ENCODE measurements around the gene IFI6. TPM values are rescaled to one million over a fixed set of nuclear protein-coding genes. Genes with fewer than 3 reads are reported as not detected.

IFI6 gene
- total RNA-seq, 4 donors from 2014 or later = 120 to 174 (median 150) TPM

DNA sequence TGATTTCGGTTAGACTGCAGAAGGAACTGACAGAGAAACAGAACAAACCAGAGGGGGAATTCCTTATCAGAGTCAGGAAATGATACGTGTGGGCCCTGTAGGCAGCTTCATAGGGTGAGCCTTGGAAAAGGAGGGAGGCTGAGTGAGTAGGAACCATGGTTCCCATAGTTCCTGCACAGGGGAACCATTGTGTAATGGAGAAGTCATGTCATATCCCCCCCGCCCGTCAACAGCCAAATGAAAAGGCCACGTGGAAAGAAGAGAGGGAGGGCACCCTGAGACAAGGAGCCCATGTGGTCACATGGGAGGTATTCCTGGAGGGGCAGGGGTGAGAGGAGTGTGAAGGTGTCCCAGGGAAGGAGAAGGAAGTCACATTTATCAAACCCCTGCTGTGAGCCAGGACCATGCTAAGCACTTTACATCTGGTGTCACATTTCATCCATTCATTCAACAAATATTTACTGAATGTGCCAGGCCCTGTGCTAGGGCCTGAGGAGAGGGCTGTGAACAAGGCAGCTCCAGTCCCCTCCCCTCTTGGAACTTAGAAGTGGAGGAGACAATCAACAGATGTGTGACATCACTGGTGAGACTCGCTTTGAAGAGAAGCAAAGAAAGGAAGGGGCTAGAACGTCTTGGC is 21.3 kb downstream of the IFI6 start:
- Histone ChIP-seq H3K27me3 (no peaks in the 10 kb centered on the region), H3K36me3 (no peaks in the 10 kb centered on the region), H3K9me3 (no peaks in the 10 kb centered on the region), H3K27ac (no peak overlapping the region), H3K4me3 (replicated peaks in 1 of 3) (no peak overlapping the region), H3K4me1 (peaks cover 0 to 4% of the 10 kb centered on the region in 2 donors)
- TF ChIP-seq POLR2A (IDR thresholded peaks at IDR 0.05) = no peak
- TF ChIP-seq, protein P1, sequence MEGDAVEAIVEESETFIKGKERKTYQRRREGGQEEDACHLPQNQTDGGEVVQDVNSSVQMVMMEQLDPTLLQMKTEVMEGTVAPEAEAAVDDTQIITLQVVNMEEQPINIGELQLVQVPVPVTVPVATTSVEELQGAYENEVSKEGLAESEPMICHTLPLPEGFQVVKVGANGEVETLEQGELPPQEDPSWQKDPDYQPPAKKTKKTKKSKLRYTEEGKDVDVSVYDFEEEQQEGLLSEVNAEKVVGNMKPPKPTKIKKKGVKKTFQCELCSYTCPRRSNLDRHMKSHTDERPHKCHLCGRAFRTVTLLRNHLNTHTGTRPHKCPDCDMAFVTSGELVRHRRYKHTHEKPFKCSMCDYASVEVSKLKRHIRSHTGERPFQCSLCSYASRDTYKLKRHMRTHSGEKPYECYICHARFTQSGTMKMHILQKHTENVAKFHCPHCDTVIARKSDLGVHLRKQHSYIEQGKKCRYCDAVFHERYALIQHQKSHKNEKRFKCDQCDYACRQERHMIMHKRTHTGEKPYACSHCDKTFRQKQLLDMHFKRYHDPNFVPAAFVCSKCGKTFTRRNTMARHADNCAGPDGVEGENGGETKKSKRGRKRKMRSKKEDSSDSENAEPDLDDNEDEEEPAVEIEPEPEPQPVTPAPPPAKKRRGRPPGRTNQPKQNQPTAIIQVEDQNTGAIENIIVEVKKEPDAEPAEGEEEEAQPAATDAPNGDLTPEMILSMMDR (IDR thresholded peaks at IDR 0.05) = no peak
- WGBS, 2 donors = 57 to 62% methylated on average over 7 of the region's 7 CpGs
- no peak for DNase-seq
- intact Hi-C loops (cut with DNase I) = no loop called here

DNA sequence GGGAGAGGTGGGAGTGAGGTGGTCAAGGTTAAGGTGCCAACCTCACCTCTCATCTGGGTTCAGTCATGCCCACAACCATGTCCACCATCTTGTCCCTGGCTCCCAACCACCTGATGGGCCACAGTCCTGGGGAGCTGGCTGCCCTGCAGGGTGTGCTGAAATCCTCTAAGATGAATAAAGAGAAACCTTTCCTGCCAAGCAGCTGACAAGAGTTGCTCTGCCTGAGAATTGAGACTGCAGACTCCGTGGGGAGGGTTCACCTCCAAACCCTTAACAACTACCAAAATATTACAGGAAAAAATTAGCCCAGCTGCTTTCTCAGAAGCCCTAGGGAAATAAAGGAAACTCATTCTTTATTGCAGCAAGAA is 21.8 kb downstream of the IFI6 start:
- Histone ChIP-seq H3K27ac (no peak overlapping the region), H3K27me3 (no peaks in the 10 kb centered on the region), H3K9me3 (no peaks in the 10 kb centered on the region), H3K36me3 (no peaks in the 10 kb centered on the region), H3K4me3 (replicated peaks in 1 of 3) (no peak overlapping the region), H3K4me1 (no peaks in the 10 kb centered on the region)
- intact Hi-C loops (cut with DNase I) = no loop called here
- no peak for TF ChIP-seq POLR2A (IDR thresholded peaks at IDR 0.05)
- TF ChIP-seq, protein P1 (IDR thresholded peaks at IDR 0.05) = no peak
- no peak for DNase-seq
- WGBS, 2 donors = 75% methylated on average over 1 of the region's 1 CpG

DNA sequence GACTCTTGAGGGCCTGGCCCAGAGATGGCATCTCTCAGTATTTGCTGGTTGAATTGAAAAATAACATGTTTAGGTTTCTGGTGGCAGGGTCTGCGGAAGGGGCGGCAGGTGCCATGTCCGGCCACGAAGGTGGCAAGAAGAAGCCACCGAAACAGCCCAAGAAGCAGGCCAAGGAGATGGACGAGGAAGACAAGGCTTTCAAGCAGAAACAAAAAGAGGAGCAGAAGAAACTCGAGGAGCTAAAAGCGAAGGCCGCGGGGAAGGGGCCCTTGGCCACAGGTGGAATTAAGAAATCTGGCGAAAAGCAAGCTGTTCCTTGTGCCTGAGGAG is 22.7 kb downstream of the IFI6 start:
- TF ChIP-seq POLR2A (IDR thresholded peaks at IDR 0.05) = no peak
- TF ChIP-seq, protein P1 (IDR thresholded peaks at IDR 0.05) = no peak
- H3K4me1 ChIP-seq = no peaks in the 10 kb centered on the region

DNA sequence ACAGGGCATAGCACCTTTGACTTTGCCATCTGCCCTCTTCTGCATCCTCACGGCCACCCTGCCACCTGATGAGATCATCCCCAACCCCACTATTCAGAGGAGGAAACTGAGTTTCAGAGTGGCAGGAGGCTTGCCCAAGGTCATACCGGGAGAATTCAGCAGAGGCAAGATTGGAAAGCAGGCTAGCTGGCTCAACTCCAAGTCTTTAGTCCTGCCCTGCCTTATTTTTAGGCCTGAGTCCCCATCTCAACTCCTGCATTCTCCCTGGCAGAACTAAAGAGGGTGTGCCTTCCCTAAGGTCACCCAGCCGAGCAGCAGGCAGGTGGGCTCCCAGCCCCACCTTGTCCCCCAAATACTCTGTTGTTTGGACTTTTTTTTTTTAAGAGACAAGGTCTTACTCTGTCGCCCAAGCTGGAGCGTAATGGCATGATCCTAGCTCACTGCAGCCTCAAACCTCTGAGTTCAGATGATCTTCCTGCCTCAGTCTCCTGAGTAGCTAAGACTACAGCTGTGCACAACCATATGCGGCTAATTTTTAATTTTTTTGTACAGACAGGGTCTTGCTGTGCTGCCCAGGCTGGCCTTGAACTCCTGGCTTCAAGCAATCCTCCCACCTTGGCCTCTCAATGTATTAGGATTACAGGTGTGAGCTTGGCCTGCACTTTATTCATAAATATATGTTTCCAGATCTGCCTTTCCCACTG is 23.2 kb downstream of the IFI6 start:
- DNase-seq = no peak
- H3K27me3 ChIP-seq = no peaks in the 10 kb centered on the region
- no peaks in the 10 kb centered on the region for H3K36me3 ChIP-seq
- no peak overlapping the region for H3K4me3 ChIP-seq (replicated peaks in 1 of 3)
- no peaks in the 10 kb centered on the region for H3K9me3 ChIP-seq
- H3K27ac ChIP-seq = no peak overlapping the region
- intact Hi-C loops (cut with DNase I) = no loop called here
- WGBS, 2 donors = 76 to 93% methylated on average over 4 to 6 of the region's 6 CpGs
- TF ChIP-seq, protein P1 (IDR thresholded peaks at IDR 0.05) = no peak
- no peak for TF ChIP-seq POLR2A (IDR thresholded peaks at IDR 0.05)
- peaks cover 0 to 2% of the 10 kb centered on the region in 2 donors for H3K4me1 ChIP-seq

More for the DNA sequence above, 22.7 kb downstream of the IFI6 start:
- H3K27ac ChIP-seq = no peak overlapping the region
- H3K4me3 ChIP-seq (replicated peaks in 1 of 3) = no peak overlapping the region
- no peaks in the 10 kb centered on the region for H3K36me3 ChIP-seq
- WGBS, 2 donors = 94 to 95% methylated on average over 11 of the region's 11 CpGs
- no peaks in the 10 kb centered on the region for H3K9me3 ChIP-seq
- no peaks in the 10 kb centered on the region for H3K27me3 ChIP-seq
- DNase-seq = no peak
- intact Hi-C loops (cut with DNase I) = no loop called here

DNA sequence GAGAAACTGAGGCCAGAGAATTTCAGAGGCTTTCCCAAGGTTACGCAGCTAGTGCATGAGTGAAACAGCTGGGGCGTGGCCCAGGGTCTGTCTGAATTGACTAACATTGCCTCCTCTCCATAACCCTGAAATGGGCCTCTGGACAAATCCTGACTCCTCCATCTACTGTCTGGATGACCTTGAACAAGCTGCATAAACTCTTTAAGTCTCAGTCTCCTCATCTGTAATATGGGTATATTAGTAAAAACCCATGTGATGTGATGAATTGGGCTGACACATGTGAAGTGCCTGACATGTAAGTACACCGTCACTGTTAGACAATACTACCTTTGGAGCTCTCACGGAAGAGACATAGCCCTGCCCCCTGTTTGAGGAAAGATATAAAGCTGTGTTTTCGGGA is 24.7 kb downstream of the IFI6 start:
- Histone ChIP-seq H3K36me3 (no peaks in the 10 kb centered on the region), H3K4me1 (peaks cover 0 to 4% of the 10 kb centered on the region in 2 donors), H3K27me3 (no peaks in the 10 kb centered on the region), H3K9me3 (no peaks in the 10 kb centered on the region), H3K27ac (no peak overlapping the region), H3K4me3 (replicated peaks in 1 of 3) (no peak overlapping the region)
- no peak for TF ChIP-seq POLR2A (IDR thresholded peaks at IDR 0.05)
- TF ChIP-seq, protein P1 (IDR thresholded peaks at IDR 0.05) = no peak
- 97 to 99% methylated on average over 5 of the region's 5 CpGs for WGBS, 2 donors
- no peak for DNase-seq
- intact Hi-C loops (cut with DNase I) = no loop called here

Data from thyroid gland (tissue), 4 donors.